Mesothelial cell of epicardium (in vitro differentiated cells): ENCODE results near the gene PHLDB1. TPM values are rescaled to one million over a fixed set of nuclear protein-coding genes. Genes with fewer than 3 reads are reported as not detected.
A peak's percentile ranks its signal among the peaks of the same experiment; 100 is the strongest.

Experiments
- DNase-seq, 2 experiments: peaks; one replicate each; pipeline ENCODE4 v3.0.0; 2021; ENCODE audit warnings: low spot score in 2 of 2; ENCODE audit not compliant: unreplicated experiment in 2 of 2
- H3K27ac Mint-ChIP-seq: 2 replicates; pipeline ENCODE4 v1.8.0; 2021; ENCODE audit warnings: mixed read lengths
- H3K27me3 Mint-ChIP-seq: 2 replicates; pipeline ENCODE4 v1.8.0; 2021; ENCODE audit warnings: low read depth, mixed read lengths
- H3K36me3 Mint-ChIP-seq: 2 replicates; pipeline ENCODE4 v1.8.0; 2021; ENCODE audit warnings: mixed read lengths
- H3K4me1 Mint-ChIP-seq: 2 replicates; pipeline ENCODE4 v1.8.0; 2021; ENCODE audit warnings: mixed read lengths
- H3K4me3 Mint-ChIP-seq: 2 replicates; pipeline ENCODE4 v1.8.0; 2021; ENCODE audit warnings: mild to moderate bottlenecking, moderate library complexity, mixed read lengths
- H3K9me3 Mint-ChIP-seq: 2 replicates; pipeline ENCODE4 v1.8.0; 2021; ENCODE audit warnings: mixed read lengths
- total RNA-seq: library from RNA; stranded (reverse); gene quantifications from 3 replicates; pipeline ENCODE4 v1.2.1, GENCODE V29; 2021
- TF ChIP-seq, protein P1 (sequence below): fragments of 200-600 bp; sonication (generic); IDR thresholded peaks from one replicate; pipeline ENCODE4 v1.5.0; 2021; ENCODE audit warnings: antibody characterized with exemption; ENCODE audit not compliant: unreplicated experiment

PHLDB1 gene
- total RNA-seq, 1 donor from 2014 or later: 148 TPM

DNA sequence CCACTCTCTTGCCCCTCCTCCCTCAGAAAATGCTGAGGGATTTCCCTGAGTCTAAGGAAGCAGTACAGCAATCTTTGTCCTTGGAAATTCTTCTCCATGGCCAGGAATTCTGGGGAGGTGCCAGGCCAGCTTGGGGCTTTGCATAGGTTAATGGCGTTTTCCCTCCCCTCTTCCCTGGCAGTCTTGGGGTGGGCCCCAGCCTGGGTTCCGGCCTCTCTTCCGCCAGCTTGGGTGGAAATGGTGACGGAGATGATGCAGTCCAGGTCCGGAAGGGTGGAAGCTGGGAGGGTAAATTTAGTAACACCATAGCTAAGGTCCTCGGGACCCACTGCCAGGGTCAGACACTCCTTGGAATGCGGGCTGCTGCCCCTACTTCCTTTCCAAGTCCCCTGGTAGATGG, 5.0 kb downstream of the PHLDB1 start:
- H3K36me3 Mint-ChIP-seq: no peaks in the 10 kb centered on the region
- peaks cover 30% of the 10 kb centered on the region for H3K27me3 Mint-ChIP-seq
- peak overlapping the region; percentile 83 for H3K27ac Mint-ChIP-seq
- TF ChIP-seq, protein P1, sequence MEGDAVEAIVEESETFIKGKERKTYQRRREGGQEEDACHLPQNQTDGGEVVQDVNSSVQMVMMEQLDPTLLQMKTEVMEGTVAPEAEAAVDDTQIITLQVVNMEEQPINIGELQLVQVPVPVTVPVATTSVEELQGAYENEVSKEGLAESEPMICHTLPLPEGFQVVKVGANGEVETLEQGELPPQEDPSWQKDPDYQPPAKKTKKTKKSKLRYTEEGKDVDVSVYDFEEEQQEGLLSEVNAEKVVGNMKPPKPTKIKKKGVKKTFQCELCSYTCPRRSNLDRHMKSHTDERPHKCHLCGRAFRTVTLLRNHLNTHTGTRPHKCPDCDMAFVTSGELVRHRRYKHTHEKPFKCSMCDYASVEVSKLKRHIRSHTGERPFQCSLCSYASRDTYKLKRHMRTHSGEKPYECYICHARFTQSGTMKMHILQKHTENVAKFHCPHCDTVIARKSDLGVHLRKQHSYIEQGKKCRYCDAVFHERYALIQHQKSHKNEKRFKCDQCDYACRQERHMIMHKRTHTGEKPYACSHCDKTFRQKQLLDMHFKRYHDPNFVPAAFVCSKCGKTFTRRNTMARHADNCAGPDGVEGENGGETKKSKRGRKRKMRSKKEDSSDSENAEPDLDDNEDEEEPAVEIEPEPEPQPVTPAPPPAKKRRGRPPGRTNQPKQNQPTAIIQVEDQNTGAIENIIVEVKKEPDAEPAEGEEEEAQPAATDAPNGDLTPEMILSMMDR: no peak
- no peak overlapping the region for H3K4me3 Mint-ChIP-seq
- peaks cover 69% of the 10 kb centered on the region for H3K4me1 Mint-ChIP-seq
- no peak for DNase-seq
- no peaks in the 10 kb centered on the region for H3K9me3 Mint-ChIP-seq

DNA sequence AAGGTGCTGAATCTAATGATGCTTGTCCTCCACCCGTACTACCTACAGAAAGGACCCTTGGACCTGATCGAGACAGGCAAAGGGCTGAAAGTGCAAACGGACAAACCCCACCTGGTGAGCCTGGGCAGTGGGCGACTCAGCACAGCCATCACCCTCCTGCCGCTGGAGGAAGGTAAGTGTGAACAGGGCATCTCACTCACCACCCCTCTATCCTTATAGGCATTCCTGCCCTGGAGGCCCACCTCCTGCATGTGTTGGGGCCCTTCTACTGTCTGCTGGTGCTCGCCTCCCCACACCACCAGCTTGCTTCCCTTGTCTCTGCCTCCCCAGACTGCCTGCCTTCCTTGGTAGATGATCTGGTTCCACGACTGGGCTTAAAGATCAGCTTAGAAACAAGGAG, 7.1 kb downstream of the PHLDB1 start:
- H3K4me3 Mint-ChIP-seq: no peak overlapping the region
- H3K9me3 Mint-ChIP-seq: no peaks in the 10 kb centered on the region
- H3K4me1 Mint-ChIP-seq: peaks cover 78% of the 10 kb centered on the region
- peaks cover 19% of the 10 kb centered on the region for H3K27me3 Mint-ChIP-seq
- TF ChIP-seq, protein P1: no peak
- H3K27ac Mint-ChIP-seq: peak overlapping the region; percentile 96
- DNase-seq: no peak
- H3K36me3 Mint-ChIP-seq: no peaks in the 10 kb centered on the region

DNA sequence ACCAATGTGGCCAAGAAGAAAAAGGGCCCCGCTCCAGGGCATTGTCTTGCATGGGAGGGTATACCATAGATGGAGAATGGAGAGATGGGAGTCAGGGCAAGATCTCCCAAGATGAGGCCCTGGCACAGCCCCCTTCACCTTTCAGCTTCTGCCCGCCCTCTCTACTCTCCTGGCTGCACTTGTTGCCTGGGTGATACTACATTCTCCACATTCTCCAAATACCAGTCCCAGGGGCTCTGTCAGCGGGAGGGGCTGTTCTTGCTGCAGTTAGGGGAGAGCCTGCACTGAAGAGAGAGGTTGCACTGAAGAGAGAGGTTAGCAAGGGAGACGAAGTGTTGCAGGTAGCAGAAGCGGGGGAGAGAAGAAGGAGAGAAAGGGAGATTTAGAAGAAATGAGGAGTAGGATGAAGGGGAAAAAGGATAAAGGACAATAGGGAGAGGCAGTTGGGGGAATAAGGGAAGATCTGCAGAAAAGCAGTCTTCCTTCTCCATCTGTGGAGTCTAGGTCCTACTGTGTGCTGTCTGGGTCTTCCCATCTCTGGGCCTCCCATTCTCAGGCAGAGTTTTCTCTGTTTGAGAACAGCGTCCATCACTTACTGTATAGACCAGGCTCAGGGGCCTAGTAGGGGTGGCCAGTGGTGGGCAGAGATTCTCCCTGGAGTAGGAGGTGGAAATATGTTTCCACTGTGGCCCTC, 8.0 kb downstream of the PHLDB1 start:
- TF ChIP-seq, protein P1: no peak
- Mint-ChIP-seq H3K4me1 (peaks cover 78% of the 10 kb centered on the region), H3K27me3 (peaks cover 11% of the 10 kb centered on the region), H3K27ac (peak overlapping the region; percentile 96), H3K4me3 (peak overlapping the region; percentile 20), H3K9me3 (no peaks in the 10 kb centered on the region), H3K36me3 (no peaks in the 10 kb centered on the region)
- DNase-seq: peak in 1 of 2 experiments; percentile 72

DNA sequence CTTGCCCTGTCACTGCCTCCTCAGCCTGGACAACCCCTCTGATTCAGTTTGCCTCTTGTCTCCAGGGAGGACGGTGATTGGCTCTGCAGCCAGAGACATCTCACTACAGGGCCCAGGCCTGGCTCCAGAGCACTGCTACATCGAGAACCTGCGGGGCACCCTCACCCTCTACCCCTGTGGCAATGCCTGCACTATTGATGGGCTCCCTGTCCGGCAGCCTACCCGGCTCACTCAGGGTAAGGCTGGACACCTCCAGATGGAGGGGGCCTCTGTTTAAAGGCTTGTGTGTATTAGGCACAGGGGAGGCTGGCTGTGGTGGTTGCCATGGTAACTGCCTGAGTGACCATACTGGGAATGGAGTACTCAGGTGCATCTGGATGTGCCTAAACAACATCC, 8.6 kb downstream of the PHLDB1 start:
- Mint-ChIP-seq H3K4me3 (no peak overlapping the region), H3K27me3 (peaks cover 8% of the 10 kb centered on the region), H3K9me3 (no peaks in the 10 kb centered on the region), H3K36me3 (no peaks in the 10 kb centered on the region), H3K27ac (peak overlapping the region; percentile 96), H3K4me1 (peaks cover 83% of the 10 kb centered on the region)
- no peak for DNase-seq
- TF ChIP-seq, protein P1: no peak

DNA sequence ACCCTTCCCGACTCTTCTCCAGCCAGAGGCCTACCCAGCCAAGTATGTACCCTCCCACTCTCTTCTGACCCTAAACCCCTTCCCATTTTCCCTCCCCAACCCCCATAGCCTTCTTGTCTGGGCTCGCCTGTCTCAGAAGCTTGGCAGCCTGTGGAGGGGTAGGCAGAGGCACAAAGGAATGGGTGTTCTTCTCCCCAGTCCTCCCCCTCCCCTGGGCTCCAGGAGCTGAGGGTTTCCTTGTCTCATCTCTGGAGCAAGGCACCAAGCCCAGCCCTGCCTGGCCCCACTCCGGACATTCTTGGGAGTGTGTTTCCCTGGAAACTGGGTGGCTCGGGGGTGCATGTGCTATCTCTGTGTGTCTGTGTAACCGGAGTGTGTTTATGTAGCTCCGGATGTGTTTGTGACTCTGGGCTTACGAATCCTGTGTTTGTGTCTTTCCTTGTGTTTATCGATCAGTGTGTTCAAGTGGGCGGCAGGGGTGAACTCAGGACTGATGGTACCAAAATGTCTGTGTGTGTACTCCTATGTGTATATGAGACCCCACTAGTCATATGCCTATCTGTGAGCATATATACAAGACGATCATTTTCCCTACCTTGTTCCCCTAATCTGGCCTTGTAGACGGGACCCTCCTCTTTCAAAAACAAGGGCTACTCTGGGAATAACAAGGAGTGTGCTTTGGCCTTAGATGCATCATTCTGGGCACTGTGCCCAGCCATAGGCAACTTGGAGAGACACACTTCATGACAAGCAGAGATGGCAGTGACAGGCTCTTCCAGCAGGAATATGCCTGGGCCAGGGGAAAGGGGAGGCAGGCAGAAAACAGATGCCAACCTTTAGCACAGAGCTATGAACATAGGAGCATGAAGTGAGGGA, 10.9 kb downstream of the PHLDB1 start:
- DNase-seq: no peak
- no peaks in the 10 kb centered on the region for H3K9me3 Mint-ChIP-seq
- peak overlapping the region; percentile 1 for H3K4me3 Mint-ChIP-seq
- H3K4me1 Mint-ChIP-seq: peaks cover 84% of the 10 kb centered on the region
- no peaks in the 10 kb centered on the region for H3K27me3 Mint-ChIP-seq
- H3K36me3 Mint-ChIP-seq: no peaks in the 10 kb centered on the region
- TF ChIP-seq, protein P1: no peak
- peak overlapping the region; percentile 82 for H3K27ac Mint-ChIP-seq
